GM19099 (cell line): ENCODE data around the gene SNX32.

Experiments used
- POLR2A ChIP-seq: IDR thresholded peaks from 3 replicates; pipeline ENCODE4 v1.6.1; 2011; ENCODE audit warnings: low read depth; ENCODE audit not compliant: insufficient read length; ENCODE audit errors: extremely low read depth

The SNX32 gene

GRCh38 chr11:65849771-65850216, 16.0 kb downstream of the SNX32 start:
- TF ChIP-seq POLR2A, result no peak

DNA sequence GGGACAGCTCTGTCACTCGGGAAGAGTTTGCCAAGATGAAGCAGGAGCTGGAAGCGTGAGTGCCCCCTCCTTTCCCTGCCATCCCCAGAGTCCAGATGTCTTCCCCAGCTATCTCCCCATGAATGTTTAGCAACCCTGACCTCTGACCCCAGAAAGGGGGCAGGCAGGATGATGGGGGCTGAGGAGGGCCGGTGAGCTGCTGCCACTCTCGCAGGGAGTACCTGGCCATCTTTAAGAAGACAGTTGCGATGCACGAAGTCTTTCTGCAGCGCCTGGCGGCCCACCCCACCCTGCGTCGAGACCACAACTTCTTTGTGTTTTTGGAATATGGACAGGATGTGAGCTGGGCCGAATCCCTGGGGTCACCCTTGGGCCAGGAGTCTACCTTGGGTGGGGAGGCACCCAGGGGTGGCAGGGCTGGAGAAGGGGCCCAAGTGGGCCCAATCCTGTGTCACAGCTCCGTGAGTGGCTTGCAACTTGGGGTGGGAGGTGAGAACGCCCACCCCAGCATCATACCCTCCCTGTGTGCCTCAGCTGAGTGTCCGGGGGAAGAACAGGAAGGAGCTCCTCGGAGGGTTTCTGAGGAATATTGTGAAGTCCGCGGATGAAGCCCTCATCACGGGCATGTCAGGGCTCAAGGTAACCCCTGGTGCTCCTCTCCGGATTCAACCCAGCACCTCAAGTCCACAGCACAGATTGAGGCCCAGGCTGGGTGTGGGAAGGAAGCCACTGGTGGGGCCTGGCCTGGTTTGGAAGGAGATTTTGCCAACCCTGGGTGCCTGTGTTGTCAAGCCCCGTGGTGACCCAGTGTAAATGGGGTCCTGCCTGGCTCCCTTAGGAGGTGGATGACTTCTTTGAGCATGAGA, 16.7 kb downstream of the SNX32 start:
- TF ChIP-seq POLR2A, result no peak

- peak; percentile 20 for TF ChIP-seq POLR2A
Observed at GRCh38 chr11:65851083-65851579, 17.4 kb downstream of the SNX32 start.

DNA sequence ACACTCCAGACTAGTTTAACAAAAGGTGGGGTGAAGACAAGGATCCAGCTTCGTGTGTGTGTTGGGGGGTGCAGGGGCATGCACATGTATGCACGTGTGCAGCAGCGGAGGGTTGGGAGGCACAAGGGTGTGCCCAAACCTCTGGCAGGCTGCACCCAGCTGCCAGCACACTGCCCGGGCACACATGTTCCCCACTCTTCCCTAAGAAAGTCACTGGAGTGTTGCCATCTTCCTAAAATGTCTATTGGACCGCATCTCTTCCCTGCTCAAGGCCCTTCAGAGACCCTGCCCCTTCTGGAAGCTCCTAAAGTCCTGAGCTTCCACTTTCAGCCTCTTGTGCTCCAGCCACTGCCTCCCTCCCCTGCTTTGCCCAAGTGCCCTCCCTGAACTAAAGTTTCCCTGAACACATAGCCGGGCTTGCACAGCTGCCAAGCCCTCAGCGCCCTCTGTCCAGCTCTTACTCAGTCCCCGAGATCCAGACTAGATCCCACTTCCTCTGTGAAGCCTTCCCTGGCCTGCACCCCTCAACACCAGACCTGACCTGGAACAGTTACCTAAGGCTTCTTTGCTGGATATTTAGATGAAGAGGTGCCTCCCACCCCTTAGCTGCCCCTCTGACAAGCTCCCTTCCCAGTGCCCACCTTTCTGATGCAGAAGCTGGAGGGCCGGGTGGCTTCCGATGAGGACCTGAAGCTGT, 18.2 kb downstream of the SNX32 start:
- TF ChIP-seq POLR2A, result peak; percentile 28

GRCh38 chr11:65852508-65853245, 18.9 kb downstream of the SNX32 start:
- peak; percentile 33 for TF ChIP-seq POLR2A

DNA sequence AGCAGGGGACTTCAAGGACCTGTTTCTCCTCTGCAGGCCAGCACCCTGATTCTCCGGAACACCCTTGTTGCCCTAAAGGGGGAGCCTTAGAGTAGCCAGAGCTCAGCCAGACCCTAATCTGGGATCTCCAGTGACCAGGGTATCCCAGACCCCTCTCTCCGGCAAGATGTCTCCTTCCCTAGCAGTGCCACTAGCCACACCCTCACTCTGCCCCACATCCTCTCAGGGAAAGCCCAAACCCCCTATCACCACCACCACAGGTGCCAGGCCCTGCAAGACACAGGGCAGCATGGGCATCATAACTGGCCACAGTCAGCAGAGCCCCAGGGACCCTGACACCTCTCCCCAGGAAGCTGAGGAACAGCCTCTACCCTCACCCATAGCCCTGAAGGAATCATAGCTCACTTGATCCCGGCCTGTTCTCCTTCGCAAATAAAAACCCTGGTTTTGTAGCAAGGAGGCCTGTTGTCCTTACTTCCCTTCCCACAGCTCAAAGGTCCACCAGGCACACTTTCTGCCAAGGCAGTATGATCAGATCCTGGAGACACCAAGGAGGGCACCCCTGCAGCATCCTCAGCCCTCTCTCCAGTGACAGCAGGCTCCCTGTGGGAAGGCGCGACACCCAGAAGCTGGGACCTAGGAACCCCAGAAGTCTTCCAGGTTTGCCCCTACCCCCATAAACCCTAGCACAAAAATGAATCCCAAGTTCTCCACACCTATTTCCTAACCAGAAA, 19.6 kb downstream of the SNX32 start:
- peak; percentile 5 for TF ChIP-seq POLR2A

- no peak for TF ChIP-seq POLR2A
Observed at GRCh38 chr11:65854161-65854592, 20.4 kb downstream of the SNX32 start.

GRCh38 chr11:65854852-65855837, 21.4 kb downstream of the SNX32 start:
- TF ChIP-seq POLR2A, result no peak

DNA sequence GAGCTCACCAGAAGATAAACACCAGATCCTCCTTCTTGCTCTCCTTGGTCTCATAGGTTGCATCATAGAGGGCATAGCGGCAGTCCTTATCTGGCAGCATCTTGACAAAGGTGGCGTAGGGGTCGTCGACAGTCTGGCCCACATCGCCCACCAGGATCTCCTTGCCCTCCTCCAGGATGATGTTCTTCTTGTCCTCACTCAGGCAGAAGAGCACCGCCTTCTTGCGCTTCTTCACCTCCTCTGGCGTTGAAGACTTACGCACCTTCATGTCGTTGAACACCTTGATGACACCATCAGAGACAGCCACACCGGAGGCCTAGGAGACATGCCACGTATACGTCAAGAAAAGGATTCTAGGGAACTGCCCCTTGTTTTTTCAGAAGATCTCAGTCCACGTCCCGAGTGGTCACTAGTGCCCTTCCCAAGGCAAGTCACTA, 22.2 kb downstream of the SNX32 start:
- no peak for TF ChIP-seq POLR2A

GRCh38 chr11:65856689-65857499, 23.1 kb downstream of the SNX32 start:
- peak; percentile 60 for TF ChIP-seq POLR2A

- no peak for TF ChIP-seq POLR2A
Observed at GRCh38 chr11:65857500-65857852, 23.7 kb downstream of the SNX32 start.

- TF ChIP-seq POLR2A, result peak; percentile 100
Observed at GRCh38 chr11:65857853-65858680, 24.3 kb downstream of the SNX32 start, which contains the start of gene CFL1. Gene CFL1, minus strand, starts transcription at chr11:65858180. Its CDS starts 81 bp downstream, at chr11:65858099.
